Measurements from ENCODE around the gene VSNL1.

VSNL1 gene

DNA sequence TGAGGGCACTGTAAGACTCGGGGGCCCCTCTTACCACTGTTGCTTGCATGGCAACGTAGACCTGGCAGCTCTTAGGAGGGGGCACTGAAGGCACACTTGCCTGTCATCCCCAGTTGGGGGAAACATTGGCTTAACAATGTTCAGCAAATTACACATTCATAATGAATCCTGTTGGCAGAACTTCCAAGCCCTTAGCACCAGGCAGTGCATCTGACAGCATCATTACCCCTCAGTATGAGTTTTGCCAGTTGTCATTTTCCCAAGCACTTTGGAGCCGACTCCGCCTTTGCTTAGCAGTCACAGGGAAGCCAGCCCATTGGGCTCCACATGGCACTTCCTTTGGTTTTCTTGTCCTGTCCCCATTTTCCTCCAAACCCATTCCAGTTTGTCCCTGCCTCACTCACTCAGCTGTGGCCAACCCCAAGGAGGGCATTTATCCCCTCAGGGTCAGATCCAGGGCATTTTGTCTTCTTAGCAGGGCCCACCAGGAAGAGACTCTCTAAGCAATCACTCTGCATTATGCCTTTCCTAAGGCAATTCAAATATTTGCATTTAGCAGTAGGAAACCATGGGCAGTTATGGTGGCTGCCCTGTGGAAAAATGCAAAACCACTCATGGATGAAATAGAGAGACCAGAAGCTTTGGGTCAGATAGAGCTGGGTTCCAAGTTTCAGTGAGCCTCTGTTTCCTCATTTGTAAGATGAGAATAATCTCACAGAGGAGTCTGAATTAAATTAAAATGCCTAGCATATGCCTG lies 73.9 kb downstream of the VSNL1 start:
- no peaks in the 10 kb centered on the region for H3K36me3 ChIP-seq (ENCODE audit: insufficient read depth, low read length)
- H3K79me2 ChIP-seq (ENCODE audit: insufficient read depth, low read length): no peaks in the 10 kb centered on the region
- no peaks in the 10 kb centered on the region for H3K9me2 ChIP-seq (replicated peaks; ENCODE audit: low read depth, low read length)
- TF ChIP-seq CTCF (conservative IDR thresholded peaks at IDR 0.05; ENCODE audit: low read length): no peak
- TF ChIP-seq EZH2phosphoT487 (IDR thresholded peaks at IDR 0.05; ENCODE audit: borderline replicate concordance): no peak
- H3F3A ChIP-seq (ENCODE audit: low read depth): no peaks in the 10 kb centered on the region
- no peak overlapping the region for H3K4me2 ChIP-seq (ENCODE audit: low read depth, low read length, poor library complexity, severe bottlenecking)
- H2AFZ ChIP-seq (ENCODE audit: low read length): no peak overlapping the region
- H3K4me3 ChIP-seq (ENCODE audit: low read length, poor library complexity, severe bottlenecking): no peak overlapping the region
- H3K27me3 ChIP-seq (ENCODE audit: insufficient read depth, low read length, poor library complexity, severe bottlenecking): no peaks in the 10 kb centered on the region
- H4K20me1 ChIP-seq (ENCODE audit: insufficient read depth, low read length, poor library complexity, severe bottlenecking): no peaks in the 10 kb centered on the region
- H3K9ac ChIP-seq (ENCODE audit: low read depth, low read length, poor library complexity, severe bottlenecking): no peak overlapping the region
- H3K4me1 ChIP-seq (ENCODE audit: insufficient read depth, low read length, poor library complexity, severe bottlenecking): no peaks in the 10 kb centered on the region
- H3K9me3 ChIP-seq (ENCODE audit: insufficient read depth, low read depth, low read length): no peaks in the 10 kb centered on the region

DNA sequence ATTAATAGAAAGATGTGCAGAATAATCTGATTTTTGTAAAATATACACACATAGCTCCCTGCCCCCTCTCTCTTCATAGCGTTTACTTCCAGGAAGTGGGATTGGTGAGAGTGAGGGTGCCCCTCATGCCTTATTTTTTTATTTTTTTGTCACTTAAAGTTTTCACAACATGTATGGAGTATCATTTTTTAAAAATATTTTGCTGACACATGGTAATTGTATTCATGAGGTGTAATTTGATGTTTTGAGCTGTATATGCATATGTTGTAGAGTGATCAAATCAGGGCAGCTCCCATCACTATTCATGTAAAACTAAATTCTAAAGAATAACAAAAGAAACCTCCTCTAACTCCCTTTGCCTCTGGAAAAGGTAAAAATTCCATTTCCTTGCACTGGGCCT lies 74.7 kb downstream of the VSNL1 start:
- H3K9me3 ChIP-seq (ENCODE audit: insufficient read depth, low read depth, low read length): no peaks in the 10 kb centered on the region
- no peak overlapping the region for H2AFZ ChIP-seq (ENCODE audit: low read length)
- TF ChIP-seq EZH2phosphoT487 (IDR thresholded peaks at IDR 0.05; ENCODE audit: borderline replicate concordance) (no peak), CTCF (conservative IDR thresholded peaks at IDR 0.05; ENCODE audit: low read length) (no peak)
- no peaks in the 10 kb centered on the region for H3K4me1 ChIP-seq (ENCODE audit: insufficient read depth, low read length, poor library complexity, severe bottlenecking)
- no peaks in the 10 kb centered on the region for H3K27me3 ChIP-seq (ENCODE audit: insufficient read depth, low read length, poor library complexity, severe bottlenecking)
- H3K36me3 ChIP-seq (ENCODE audit: insufficient read depth, low read length): no peaks in the 10 kb centered on the region
- no peak overlapping the region for H3K9ac ChIP-seq (ENCODE audit: low read depth, low read length, poor library complexity, severe bottlenecking)
- no peak overlapping the region for H3K4me2 ChIP-seq (ENCODE audit: low read depth, low read length, poor library complexity, severe bottlenecking)
- H3K79me2 ChIP-seq (ENCODE audit: insufficient read depth, low read length): no peaks in the 10 kb centered on the region
- H3K9me2 ChIP-seq (replicated peaks; ENCODE audit: low read depth, low read length): no peaks in the 10 kb centered on the region
- no peaks in the 10 kb centered on the region for H4K20me1 ChIP-seq (ENCODE audit: insufficient read depth, low read length, poor library complexity, severe bottlenecking)
- H3F3A ChIP-seq (ENCODE audit: low read depth): no peaks in the 10 kb centered on the region
- no peak overlapping the region for H3K4me3 ChIP-seq (ENCODE audit: low read length, poor library complexity, severe bottlenecking)

GRCh38 chr2:17615728-17616351 lies 75.3 kb downstream of the VSNL1 start:
- Histone ChIP-seq H3K4me2 (ENCODE audit: low read depth, low read length, poor library complexity, severe bottlenecking) (no peak overlapping the region), H3K4me3 (ENCODE audit: low read length, poor library complexity, severe bottlenecking) (no peak overlapping the region), H2AFZ (ENCODE audit: low read length) (no peak overlapping the region), H3F3A (ENCODE audit: low read depth) (no peaks in the 10 kb centered on the region), H3K79me2 (ENCODE audit: insufficient read depth, low read length) (no peaks in the 10 kb centered on the region), H3K9ac (ENCODE audit: low read depth, low read length, poor library complexity, severe bottlenecking) (no peak overlapping the region), H3K9me2 (replicated peaks; ENCODE audit: low read depth, low read length) (no peaks in the 10 kb centered on the region), H3K27me3 (ENCODE audit: insufficient read depth, low read length, poor library complexity, severe bottlenecking) (no peaks in the 10 kb centered on the region), H3K36me3 (ENCODE audit: insufficient read depth, low read length) (no peaks in the 10 kb centered on the region), H3K9me3 (ENCODE audit: insufficient read depth, low read depth, low read length) (no peaks in the 10 kb centered on the region), H3K4me1 (ENCODE audit: insufficient read depth, low read length, poor library complexity, severe bottlenecking) (no peaks in the 10 kb centered on the region), H4K20me1 (ENCODE audit: insufficient read depth, low read length, poor library complexity, severe bottlenecking) (no peaks in the 10 kb centered on the region)
- no peak for TF ChIP-seq CTCF (conservative IDR thresholded peaks at IDR 0.05; ENCODE audit: low read length)
- no peak for TF ChIP-seq EZH2phosphoT487 (IDR thresholded peaks at IDR 0.05; ENCODE audit: borderline replicate concordance)

Measured in Loucy (cell line).